ENCODE measurements around the gene TMEM53.

Gene TMEM53

GRCh38 chr1:44603718-44604117 is 70.6 kb downstream of the TMEM53 start:
- no peak for DNase-seq (ENCODE audit: low read depth in 2 of 2)

Measured in activated CD8-positive, alpha-beta memory T cell treated with anti-CD3 and anti-CD28 coated beads for 4 hours (primary cell).